GM06990 (cell line): Measurements from ENCODE around the gene TSPAN4.

Source experiments
- DNase-seq: peaks from one replicate; pipeline ENCODE4 v3.0.0-alpha.2; 2011; ENCODE audit not compliant: insufficient read length; ENCODE audit errors: extremely low read depth
- H3K27me3 ChIP-seq: replicated peaks from 2 replicates; pipeline ENCODE4 v1.6.0; 2011; ENCODE audit warnings: low read length; ENCODE audit not compliant: control insufficient read depth, insufficient read depth
- H3K36me3 ChIP-seq: 2 replicates; pipeline ENCODE4 v1.5.1; 2011; ENCODE audit warnings: low read length; ENCODE audit not compliant: control insufficient read depth, insufficient read depth
- H3K4me3 ChIP-seq: replicated peaks from 2 replicates; pipeline ENCODE4 v1.5.1; 2011; ENCODE audit warnings: low read depth, mild to moderate bottlenecking, control low read depth, low read length
- CTCF ChIP-seq: IDR thresholded peaks from 2 replicates; pipeline ENCODE4 v1.5.1; 2011; ENCODE audit warnings: low read length, control low read depth, mild to moderate bottlenecking, inconsistent platforms; ENCODE audit not compliant: insufficient read depth, poor library complexity, severe bottlenecking

TSPAN4 gene

DNA sequence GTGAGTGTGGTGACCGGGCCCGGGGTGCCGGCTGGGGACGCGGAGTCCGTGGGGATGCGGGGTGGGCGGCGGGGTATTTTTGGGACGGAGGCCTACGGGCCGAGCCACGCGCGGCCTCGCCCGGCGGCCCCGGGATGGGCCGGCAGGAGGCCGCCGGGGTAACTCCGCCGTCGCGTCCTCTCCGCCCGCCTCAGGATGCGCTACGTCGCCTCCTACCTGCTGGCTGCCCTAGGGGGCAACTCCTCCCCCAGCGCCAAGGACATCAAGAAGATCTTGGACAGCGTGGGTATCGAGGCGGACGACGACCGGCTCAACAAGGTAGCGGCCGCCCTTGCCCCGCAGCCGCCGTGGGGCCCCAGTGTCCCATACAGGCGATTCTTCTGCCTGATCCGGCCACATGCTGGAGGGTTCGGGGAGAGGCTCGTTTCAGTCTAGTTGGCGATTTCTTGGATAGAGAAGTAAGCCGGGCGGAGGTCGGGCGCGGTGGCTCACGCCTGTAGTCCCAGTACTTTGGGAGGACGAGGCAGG, 32.5 kb upstream of the TSPAN4 start:
- no peak for DNase-seq
- peak overlapping the region; percentile 96 for H3K4me3 ChIP-seq
- TF ChIP-seq CTCF: no peak

DNA sequence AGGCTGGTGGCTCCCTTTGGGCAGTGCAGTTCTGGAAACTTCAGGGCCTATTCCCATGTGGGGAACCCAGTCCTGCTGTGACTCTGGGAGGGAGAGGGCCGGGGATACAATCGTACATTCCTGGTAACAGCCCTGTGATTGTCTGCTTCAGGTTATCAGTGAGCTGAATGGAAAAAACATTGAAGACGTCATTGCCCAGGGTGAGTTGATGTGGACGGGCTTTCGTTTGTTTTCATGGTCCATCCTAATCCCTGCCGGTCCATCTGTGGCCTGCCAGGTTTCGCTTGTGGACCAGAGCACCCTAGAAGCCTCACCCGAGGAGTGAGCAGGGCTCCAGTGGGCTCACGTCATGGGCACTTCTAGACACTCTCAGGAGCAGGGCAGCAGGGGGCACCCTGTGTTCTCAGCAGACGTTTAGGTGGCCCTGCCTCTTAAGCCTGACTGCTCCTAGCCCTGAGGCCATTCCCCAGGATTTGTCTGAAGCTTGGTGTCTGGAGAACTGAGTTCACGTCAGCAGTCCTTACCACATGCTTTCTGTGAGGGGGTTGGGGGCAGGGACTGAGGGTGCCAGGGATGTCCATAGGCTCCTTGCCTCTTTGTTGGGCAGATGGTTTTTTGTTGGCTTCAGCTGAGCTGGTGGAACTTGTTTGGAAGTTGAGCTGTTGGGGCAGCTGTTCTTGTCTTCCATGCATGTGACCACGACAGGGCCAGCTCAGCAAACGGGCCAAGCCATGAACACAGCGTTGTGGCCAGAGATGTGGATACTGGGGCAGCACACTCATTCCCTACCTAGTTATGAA, 31.0 kb upstream of the TSPAN4 start:
- Histone ChIP-seq H3K36me3 (peaks cover 31% of the 10 kb centered on the region), H3K27me3 (no peaks in the 10 kb centered on the region), H3K4me3 (peak overlapping the region; percentile 96)
- TF ChIP-seq CTCF: peak; percentile 8
- no peak for DNase-seq

More for the DNA sequence above, 32.5 kb upstream of the TSPAN4 start:
- Histone ChIP-seq H3K27me3 (no peaks in the 10 kb centered on the region), H3K36me3 (peaks cover 26% of the 10 kb centered on the region)

GRCh38 chr11:812390-812789, 30.3 kb upstream of the TSPAN4 start:
- H3K36me3 ChIP-seq: peaks cover 31% of the 10 kb centered on the region
- DNase-seq: no peak
- no peaks in the 10 kb centered on the region for H3K27me3 ChIP-seq
- H3K4me3 ChIP-seq: no peak overlapping the region
- TF ChIP-seq CTCF: no peak

DNA sequence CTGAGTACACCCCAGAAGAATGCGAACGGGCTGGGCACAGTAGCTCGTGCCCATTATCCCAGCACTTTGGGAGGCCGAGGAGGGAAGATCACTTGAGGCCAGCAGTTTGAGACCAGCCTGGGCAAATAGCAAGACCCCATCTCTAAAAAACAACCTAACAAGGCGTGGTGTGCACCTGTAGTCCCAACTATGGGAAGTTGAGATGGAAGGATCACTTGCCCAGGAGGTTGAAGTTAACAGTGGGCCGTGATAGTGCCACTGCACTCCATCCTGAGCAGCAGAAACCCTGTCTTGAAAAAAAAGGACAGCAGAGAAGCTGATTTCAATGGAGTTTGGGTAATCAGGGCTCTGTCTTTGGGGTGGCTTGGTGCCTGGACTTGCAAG, 29.6 kb upstream of the TSPAN4 start:
- peaks cover 31% of the 10 kb centered on the region for H3K36me3 ChIP-seq
- H3K27me3 ChIP-seq: no peaks in the 10 kb centered on the region
- TF ChIP-seq CTCF: no peak
- no peak for DNase-seq
- H3K4me3 ChIP-seq: no peak overlapping the region

GRCh38 chr11:813456-814096, 29.1 kb upstream of the TSPAN4 start:
- peaks cover 31% of the 10 kb centered on the region for H3K36me3 ChIP-seq
- DNase-seq: no peak
- no peak overlapping the region for H3K4me3 ChIP-seq
- H3K27me3 ChIP-seq: no peaks in the 10 kb centered on the region
- TF ChIP-seq CTCF: no peak
